ENCODE measurements around the gene AK3.

- TF ChIP-seq EZH2phosphoT487 (IDR thresholded peaks at IDR 0.05; ENCODE audit: insufficient read depth, low read depth) = no peak
- TF ChIP-seq EZH2 (IDR thresholded peaks at IDR 0.05; ENCODE audit: insufficient read depth, poor library complexity, severe bottlenecking) = no peak
These were observed 78.7 kb downstream of the AK3 start, which contains the start of gene PLPP6 for GRCh38 chr9:4662108-4662988.
